ENCODE results near the gene SCNN1A. TPM values are rescaled to one million over a fixed set of nuclear protein-coding genes. Genes with fewer than 3 reads are reported as not detected.

SCNN1A gene
- total RNA-seq, 3 donors from 2014 or later = 130 to 402 (median 386) TPM

- peak in 2 of 3 donors; percentile 60 to 65 for DNase-seq
- intact Hi-C loops (cut with DNase I, micrococcal nuclease) = no loop called here
- Histone ChIP-seq H3K36me3 (ENCODE audit: low read depth) (no peaks in the 10 kb centered on the region), H3K4me1 (ENCODE audit: low read depth) (peaks cover 7% of the 10 kb centered on the region), H3K9me3 (no peaks in the 10 kb centered on the region), H3K4me3 (no peak overlapping the region)
- TF ChIP-seq CTCF (IDR thresholded peaks at IDR 0.05) = no peak
- no peak for ATAC-seq
Measured at GRCh38 chr12:6355491-6356373, 19.6 kb downstream of the SCNN1A start.

- peak; percentile 28 for ATAC-seq
- Histone ChIP-seq H3K4me3 (no peak overlapping the region), H3K4me1 (ENCODE audit: low read depth) (no peaks in the 10 kb centered on the region), H3K9me3 (no peaks in the 10 kb centered on the region), H3K36me3 (ENCODE audit: low read depth) (no peaks in the 10 kb centered on the region)
- TF ChIP-seq CTCF (IDR thresholded peaks at IDR 0.05) = no peak
- intact Hi-C loops (cut with DNase I, micrococcal nuclease) = no loop called here
- peak in 1 of 3 donors; percentile 41 for DNase-seq
Measured at GRCh38 chr12:6354495-6355393, 20.6 kb downstream of the SCNN1A start.

- DNase-seq (no peak), ATAC-seq (peak; percentile 8)
- Histone ChIP-seq H3K4me1 (ENCODE audit: low read depth) (no peaks in the 10 kb centered on the region), H3K9me3 (no peaks in the 10 kb centered on the region), H3K4me3 (no peak overlapping the region), H3K36me3 (ENCODE audit: low read depth) (no peaks in the 10 kb centered on the region)
- TF ChIP-seq CTCF (IDR thresholded peaks at IDR 0.05) = no peak
- intact Hi-C loops (cut with DNase I, micrococcal nuclease) = no loop called here
Measured at GRCh38 chr12:6352193-6353173, 22.9 kb downstream of the SCNN1A start.

GRCh38 chr12:6351622-6352021 is 23.7 kb downstream of the SCNN1A start:
- ATAC-seq = no peak
- Histone ChIP-seq H3K36me3 (ENCODE audit: low read depth) (no peaks in the 10 kb centered on the region), H3K4me1 (ENCODE audit: low read depth) (no peaks in the 10 kb centered on the region), H3K4me3 (no peak overlapping the region), H3K9me3 (no peaks in the 10 kb centered on the region)
- DNase-seq = no peak
- intact Hi-C loops (cut with DNase I, micrococcal nuclease) = no loop called here
- TF ChIP-seq CTCF (IDR thresholded peaks at IDR 0.05) = no peak

Measured in mucosa of descending colon (tissue), 3 donors.